HepG2 (cell line): ENCODE measurements around the gene RPL6. TPM values are rescaled to one million over a fixed set of nuclear protein-coding genes. Genes with fewer than 3 reads are reported as not detected.

ENCODE experiments used
- AKNA ChIP-seq: sonication (generic); formaldehyde crosslinking; IDR thresholded peaks from 2 replicates; pipeline ENCODE4 v1.4.0; 2020; ENCODE audit warnings: missing genetic modification reagents, borderline replicate concordance
- GATAD1 ChIP-seq: IDR thresholded peaks from 2 replicates; pipeline ENCODE4 v1.6.1; 2016; ENCODE audit warnings: missing genetic modification reagents, missing compliant biosample characterization
- GTF3A ChIP-seq: sonication (generic); formaldehyde crosslinking; conservative IDR thresholded peaks from 2 replicates; pipeline ENCODE4 v1.4.0; 2020; ENCODE audit warnings: mild to moderate bottlenecking, missing genetic modification reagents
- HNF4G ChIP-seq, 2 experiments: sonication (generic) in 1 of 2; formaldehyde crosslinking in 1 of 2; IDR thresholded peaks; 2 replicates each; pipeline versions ENCODE4 v1.4.0 to v1.6.1; 2011 to 2020; ENCODE audit warnings: borderline replicate concordance in 2 of 2, low read depth in 2 of 2, mild to moderate bottlenecking in 2 of 2, low read length in 1 of 2, missing genetic modification reagents in 1 of 2, moderate library complexity in 1 of 2
- NFKB2 ChIP-seq: sonication (generic); formaldehyde crosslinking; IDR thresholded peaks from 2 replicates; pipeline ENCODE4 v1.4.0; 2020; ENCODE audit warnings: missing genetic modification reagents, borderline replicate concordance
- NONO ChIP-seq, 2 experiments: fragments of 450-650 bp in 1 of 2; sonication (generic) in 1 of 2; formaldehyde crosslinking in 1 of 2; IDR thresholded peaks in 1 of 2; conservative IDR thresholded peaks in 1 of 2; 2 replicates each; pipeline versions ENCODE4 v1.6.1 to v1.8.0; 2017 to 2022; ENCODE audit warnings: mild to moderate bottlenecking in 1 of 2, missing genetic modification reagents in 1 of 2, moderate library complexity in 1 of 2
- SIX1 ChIP-seq: sonication (generic); formaldehyde crosslinking; IDR thresholded peaks from 2 replicates; pipeline ENCODE4 v1.4.0; 2020; ENCODE audit warnings: missing genetic modification reagents, borderline replicate concordance
- SOX13 ChIP-seq, 3 experiments: fragments of 450-650 bp in 1 of 3; sonication (generic) in 1 of 3; formaldehyde crosslinking in 1 of 3; IDR thresholded peaks in 2 of 3; conservative IDR thresholded peaks in 1 of 3; 2 replicates each; pipeline versions ENCODE4 v1.5.0 to v1.6.1; 2016 to 2020; ENCODE audit warnings: antibody characterized with exemption in 1 of 3, mild to moderate bottlenecking in 1 of 3, missing compliant biosample characterization in 1 of 3, missing genetic modification reagents in 1 of 3, moderate library complexity in 1 of 3
- ZNF33A ChIP-seq: sonication (generic); formaldehyde crosslinking; IDR thresholded peaks from 2 replicates; pipeline ENCODE4 v1.5.1; 2020; ENCODE audit warnings: missing genetic modification reagents, mild to moderate bottlenecking, moderate library complexity, borderline replicate concordance
- ZNF530 ChIP-seq: sonication (generic); formaldehyde crosslinking; IDR thresholded peaks from 2 replicates; pipeline ENCODE4 v1.5.0; 2020; ENCODE audit warnings: low read depth, mild to moderate bottlenecking, missing genetic modification reagents
- polyA plus RNA-seq, 8 experiments: library from polyadenylated mRNA; depleted of rRNA in 3 of 8; stranded (reverse) in 7 of 8; unstranded in 1 of 8; fragments of >200 nt; fragmentation: Illumina TruSeq in 4 of 8; extraction: Trizol in 4 of 8; gene quantifications; 2 replicates each; pipeline versions ENCODE4 v1.2.1 to v1.2.3, GENCODE V29; 2011 to 2016; ENCODE audit warnings: low read depth in 4 of 8, missing spikeins in 1 of 8, mixed read lengths in 1 of 8; ENCODE audit not compliant: insufficient read depth in 1 of 8
- total RNA-seq, 5 experiments: library from RNA; depleted of rRNA; stranded (reverse); fragments of >200 nt; fragmentation: Illumina TruSeq; extraction: Trizol; gene quantifications; 2 replicates each; pipeline ENCODE4 v1.2.3, GENCODE V29; 2016; ENCODE audit warnings: low read depth in 1 of 5
- TF ChIP-seq, protein P1 (sequence below): sonication (generic); formaldehyde crosslinking; IDR thresholded peaks from 2 replicates; pipeline ENCODE4 v1.4.0; 2020; ENCODE audit warnings: missing genetic modification reagents

The RPL6 gene
- total and polyA plus RNA-seq, 2 of the 13 experiments (the other 11 are each of a cell fraction or from before 2014, with no cell fraction given), result 1,551 to 1,719 TPM

DNA sequence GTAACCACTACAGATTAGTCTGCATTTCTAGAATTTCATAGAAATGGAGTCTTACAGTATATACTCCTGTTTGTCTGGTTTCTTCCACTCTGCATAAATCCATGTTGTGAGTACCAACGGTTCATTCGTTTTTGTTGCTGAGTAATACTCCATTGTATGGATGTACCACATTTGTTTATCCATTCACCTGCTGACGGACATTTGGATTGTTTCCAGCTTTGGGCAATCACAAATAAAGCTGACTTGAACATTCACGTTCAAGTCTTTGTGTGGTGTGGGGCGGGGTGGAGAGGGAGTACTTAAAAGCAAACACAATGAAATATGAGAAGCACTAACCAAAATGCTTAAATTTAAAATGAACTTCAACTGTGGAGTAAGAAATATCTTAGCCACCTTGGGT is 34.3 kb downstream of the RPL6 start (continued):
- TF ChIP-seq HNF4G (IDR thresholded peaks at IDR 0.05; ENCODE audit: borderline replicate concordance, low read depth, low read length) (no peak), HNF4G (CRISPR knock-in tag; IDR thresholded peaks at IDR 0.05; ENCODE audit: borderline replicate concordance, low read depth) (no peak), SIX1 (CRISPR knock-in tag) (0 out of 2 replicates have a peak, but pooled peaks have one; percentile 13), AKNA (CRISPR knock-in tag) (no peak), SOX13 (IDR thresholded peaks at IDR 0.05) (no peak), SOX13 (CRISPR knock-in tag; conservative IDR thresholded peaks at IDR 0.05 in 1 of 2, IDR thresholded peaks at IDR 0.05 in 1 of 2) (peak in 1 of 2 experiments; percentile 54; a peak in 1 of 4 replicates), GTF3A (CRISPR knock-in tag) (no peak), NONO (IDR thresholded peaks at IDR 0.05) (no peak), NONO (CRISPR knock-in tag; conservative IDR thresholded peaks at IDR 0.05) (no peak), ZNF530 (CRISPR knock-in tag) (no peak), GATAD1 (no peak), NFKB2 (CRISPR knock-in tag) (no peak), ZNF33A (CRISPR knock-in tag) (no peak)
- TF ChIP-seq, protein P1, sequence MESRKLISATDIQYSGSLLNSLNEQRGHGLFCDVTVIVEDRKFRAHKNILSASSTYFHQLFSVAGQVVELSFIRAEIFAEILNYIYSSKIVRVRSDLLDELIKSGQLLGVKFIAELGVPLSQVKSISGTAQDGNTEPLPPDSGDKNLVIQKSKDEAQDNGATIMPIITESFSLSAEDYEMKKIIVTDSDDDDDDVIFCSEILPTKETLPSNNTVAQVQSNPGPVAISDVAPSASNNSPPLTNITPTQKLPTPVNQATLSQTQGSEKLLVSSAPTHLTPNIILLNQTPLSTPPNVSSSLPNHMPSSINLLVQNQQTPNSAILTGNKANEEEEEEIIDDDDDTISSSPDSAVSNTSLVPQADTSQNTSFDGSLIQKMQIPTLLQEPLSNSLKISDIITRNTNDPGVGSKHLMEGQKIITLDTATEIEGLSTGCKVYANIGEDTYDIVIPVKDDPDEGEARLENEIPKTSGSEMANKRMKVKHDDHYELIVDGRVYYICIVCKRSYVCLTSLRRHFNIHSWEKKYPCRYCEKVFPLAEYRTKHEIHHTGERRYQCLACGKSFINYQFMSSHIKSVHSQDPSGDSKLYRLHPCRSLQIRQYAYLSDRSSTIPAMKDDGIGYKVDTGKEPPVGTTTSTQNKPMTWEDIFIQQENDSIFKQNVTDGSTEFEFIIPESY (CRISPR knock-in tag), result peak; percentile 68; the same call in 1 of the 2 replicates
- TF ChIP-seq, all 625 proteins: peak for 5
